ENCODE measurements around the gene SPRYD3.

DNA sequence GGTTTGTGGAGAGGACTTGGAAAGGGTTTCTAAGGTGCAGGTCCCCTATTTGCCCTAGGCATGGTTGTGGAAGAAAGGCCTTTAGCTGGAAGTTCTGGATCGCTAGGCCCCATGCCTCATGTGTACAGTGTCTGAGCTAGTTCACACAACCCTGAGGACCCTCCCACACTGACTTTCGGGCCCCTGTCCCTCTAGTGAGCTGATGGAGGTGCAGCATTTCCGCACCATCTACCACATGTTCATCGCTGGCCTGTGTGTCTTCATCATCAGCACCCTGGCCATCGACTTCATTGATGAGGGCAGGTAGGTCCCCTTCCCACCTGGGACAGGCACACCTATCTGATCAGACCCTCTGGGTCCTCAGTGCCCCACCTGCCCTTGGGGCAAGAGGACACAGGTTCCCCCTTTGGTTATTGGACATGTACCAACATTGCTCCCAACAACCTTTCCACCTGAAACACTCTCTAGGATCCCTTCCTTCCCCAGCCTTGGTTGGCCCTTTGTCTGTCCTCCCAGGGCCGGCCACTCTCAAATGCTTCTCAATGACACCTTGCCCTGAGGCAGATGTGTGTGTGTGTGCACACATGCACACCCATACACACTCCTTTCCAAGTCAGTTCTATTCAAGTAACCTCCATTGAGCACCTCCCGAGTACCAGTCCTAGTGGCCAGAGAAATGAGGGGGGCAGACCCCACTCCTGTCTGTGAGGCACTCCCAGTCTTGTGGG is 26.7 kb upstream of the SPRYD3 start:
- TF ChIP-seq RAD21 (IDR thresholded peaks at IDR 0.05; ENCODE audit: low read depth): no peak
- TF ChIP-seq EP300 (IDR thresholded peaks at IDR 0.05; ENCODE audit: borderline replicate concordance): no peak
- no peak for TF ChIP-seq CREB1 (IDR thresholded peaks at IDR 0.05; ENCODE audit: low read depth)
- TF ChIP-seq, protein P1, sequence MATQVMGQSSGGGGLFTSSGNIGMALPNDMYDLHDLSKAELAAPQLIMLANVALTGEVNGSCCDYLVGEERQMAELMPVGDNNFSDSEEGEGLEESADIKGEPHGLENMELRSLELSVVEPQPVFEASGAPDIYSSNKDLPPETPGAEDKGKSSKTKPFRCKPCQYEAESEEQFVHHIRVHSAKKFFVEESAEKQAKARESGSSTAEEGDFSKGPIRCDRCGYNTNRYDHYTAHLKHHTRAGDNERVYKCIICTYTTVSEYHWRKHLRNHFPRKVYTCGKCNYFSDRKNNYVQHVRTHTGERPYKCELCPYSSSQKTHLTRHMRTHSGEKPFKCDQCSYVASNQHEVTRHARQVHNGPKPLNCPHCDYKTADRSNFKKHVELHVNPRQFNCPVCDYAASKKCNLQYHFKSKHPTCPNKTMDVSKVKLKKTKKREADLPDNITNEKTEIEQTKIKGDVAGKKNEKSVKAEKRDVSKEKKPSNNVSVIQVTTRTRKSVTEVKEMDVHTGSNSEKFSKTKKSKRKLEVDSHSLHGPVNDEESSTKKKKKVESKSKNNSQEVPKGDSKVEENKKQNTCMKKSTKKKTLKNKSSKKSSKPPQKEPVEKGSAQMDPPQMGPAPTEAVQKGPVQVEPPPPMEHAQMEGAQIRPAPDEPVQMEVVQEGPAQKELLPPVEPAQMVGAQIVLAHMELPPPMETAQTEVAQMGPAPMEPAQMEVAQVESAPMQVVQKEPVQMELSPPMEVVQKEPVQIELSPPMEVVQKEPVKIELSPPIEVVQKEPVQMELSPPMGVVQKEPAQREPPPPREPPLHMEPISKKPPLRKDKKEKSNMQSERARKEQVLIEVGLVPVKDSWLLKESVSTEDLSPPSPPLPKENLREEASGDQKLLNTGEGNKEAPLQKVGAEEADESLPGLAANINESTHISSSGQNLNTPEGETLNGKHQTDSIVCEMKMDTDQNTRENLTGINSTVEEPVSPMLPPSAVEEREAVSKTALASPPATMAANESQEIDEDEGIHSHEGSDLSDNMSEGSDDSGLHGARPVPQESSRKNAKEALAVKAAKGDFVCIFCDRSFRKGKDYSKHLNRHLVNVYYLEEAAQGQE (IDR thresholded peaks at IDR 0.05; ENCODE audit: low read depth): no peak
- no peak for TF ChIP-seq EGR1 (IDR thresholded peaks at IDR 0.05)
- TF ChIP-seq TEAD4 (IDR thresholded peaks at IDR 0.05): no peak
- no peak for TF ChIP-seq ZBTB7A (IDR thresholded peaks at IDR 0.05; ENCODE audit: low read depth)
- no peak for TF ChIP-seq YY1 (IDR thresholded peaks at IDR 0.05; ENCODE audit: low read depth)
- no peak for TF ChIP-seq TCF12 (IDR thresholded peaks at IDR 0.05; ENCODE audit: low read depth)
- TF ChIP-seq FOXM1 (IDR thresholded peaks at IDR 0.05; ENCODE audit: borderline replicate concordance, low read depth): no peak
- TF ChIP-seq, protein P2, sequence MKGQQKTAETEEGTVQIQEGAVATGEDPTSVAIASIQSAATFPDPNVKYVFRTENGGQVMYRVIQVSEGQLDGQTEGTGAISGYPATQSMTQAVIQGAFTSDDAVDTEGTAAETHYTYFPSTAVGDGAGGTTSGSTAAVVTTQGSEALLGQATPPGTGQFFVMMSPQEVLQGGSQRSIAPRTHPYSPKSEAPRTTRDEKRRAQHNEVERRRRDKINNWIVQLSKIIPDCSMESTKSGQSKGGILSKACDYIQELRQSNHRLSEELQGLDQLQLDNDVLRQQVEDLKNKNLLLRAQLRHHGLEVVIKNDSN (IDR thresholded peaks at IDR 0.05): no peak
- TF ChIP-seq TAF1 (IDR thresholded peaks at IDR 0.05; ENCODE audit: low read depth): no peak

Data from Ishikawa (cell line).